Hepatocyte (in vitro differentiated cells): Measurements from ENCODE around the gene FAM111A. TPM values are rescaled to one million over a fixed set of nuclear protein-coding genes. Genes with fewer than 3 reads are reported as not detected.

ENCODE experiments used
- DNase-seq: peaks from one replicate; pipeline ENCODE4 v3.0.0-alpha.2; 2016; ENCODE audit warnings: low spot score
- H2AFZ ChIP-seq: fragments of 200-600 bp; sonication (generic); 2 replicates; pipeline ENCODE4 v1.6.0; 2016; ENCODE audit warnings: antibody characterized with exemption, mild to moderate bottlenecking
- H3K27ac ChIP-seq: fragments of 200-600 bp; sonication (generic); 2 replicates; pipeline ENCODE4 v1.5.1; 2016; ENCODE audit warnings: mild to moderate bottlenecking
- H3K27me3 ChIP-seq: fragments of 200-600 bp; sonication (generic); 2 replicates; pipeline ENCODE4 v1.6.1; 2016
- H3K36me3 ChIP-seq: fragments of 200-600 bp; sonication (generic); replicated peaks from 2 replicates; pipeline ENCODE4 v1.5.1; 2016; ENCODE audit warnings: low read depth; ENCODE audit not compliant: insufficient read depth
- H3K4me1 ChIP-seq: fragments of 200-600 bp; sonication (generic); 2 replicates; pipeline ENCODE4 v1.5.1; 2016; ENCODE audit warnings: mild to moderate bottlenecking, moderate library complexity; ENCODE audit not compliant: insufficient read depth
- H3K4me2 ChIP-seq: fragments of 200-600 bp; sonication (generic); 2 replicates; pipeline ENCODE4 v1.6.0; 2016
- H3K4me3 ChIP-seq: fragments of 200-600 bp; sonication (generic); 2 replicates; pipeline ENCODE4 v1.5.1; 2016; ENCODE audit warnings: mild to moderate bottlenecking
- H3K79me2 ChIP-seq: fragments of 200-600 bp; sonication (generic); 2 replicates; pipeline ENCODE4 v1.6.0; 2017; ENCODE audit warnings: mild to moderate bottlenecking
- H3K9me2 ChIP-seq: fragments of 200-600 bp; sonication (generic); replicated peaks from 2 replicates; pipeline ENCODE4 v1.6.0; 2017; ENCODE audit warnings: mild to moderate bottlenecking; ENCODE audit not compliant: insufficient read depth
- H3K9me3 ChIP-seq: fragments of 200-600 bp; sonication (generic); 2 replicates; pipeline ENCODE4 v1.5.1; 2016; ENCODE audit warnings: low read depth, mild to moderate bottlenecking
- H4K20me1 ChIP-seq: fragments of 200-600 bp; sonication (generic); 2 replicates; pipeline ENCODE4 v1.6.0; 2016; ENCODE audit warnings: mild to moderate bottlenecking; ENCODE audit not compliant: insufficient read depth, poor library complexity, severe bottlenecking
- EZH2 ChIP-seq: fragments of 200-600 bp; sonication (generic); IDR thresholded peaks from 2 replicates; pipeline ENCODE4 v1.6.1; 2016; ENCODE audit warnings: antibody characterized with exemption, mild to moderate bottlenecking, borderline replicate concordance
- EZH2phosphoT487 ChIP-seq: fragments of 200-600 bp; sonication (generic); IDR thresholded peaks from one replicate; pipeline ENCODE4 v1.6.1; 2018; ENCODE audit warnings: antibody characterized with exemption, mild to moderate bottlenecking, low read depth, moderate library complexity; ENCODE audit not compliant: unreplicated experiment, severe bottlenecking
- WGBS: methylation state at CpG from one replicate; pipeline ENCODE4 v1.1.6; 2016; ENCODE audit warnings: low lambda C conversion rate; ENCODE audit errors: missing lambda C conversion rate; 5-methylcytosine and 5-hydroxymethylcytosine counted together
- polyA plus RNA-seq: library from polyadenylated mRNA; unstranded; fragments of >200 nt; fragmentation: Nextera tagmentation; extraction: Ambion mirVana; gene quantifications from 2 replicates; pipeline ENCODE4 v1.2.1, GENCODE V29; 2016
- total RNA-seq: library from RNA; depleted of rRNA; stranded (reverse); fragments of >200 nt; gene quantifications from 2 replicates; pipeline ENCODE4 v1.2.3, GENCODE V29; 2014
- TF ChIP-seq, protein P1 (sequence below): fragments of 200-600 bp; sonication (generic); IDR thresholded peaks from 2 replicates; pipeline ENCODE4 v1.5.1; 2016; ENCODE audit warnings: antibody characterized with exemption, mild to moderate bottlenecking; ENCODE audit not compliant: poor library complexity

FAM111A gene
- total and polyA plus RNA-seq, 2 experiments from 2014 or later, result 20.0 to 43.2 TPM

DNA sequence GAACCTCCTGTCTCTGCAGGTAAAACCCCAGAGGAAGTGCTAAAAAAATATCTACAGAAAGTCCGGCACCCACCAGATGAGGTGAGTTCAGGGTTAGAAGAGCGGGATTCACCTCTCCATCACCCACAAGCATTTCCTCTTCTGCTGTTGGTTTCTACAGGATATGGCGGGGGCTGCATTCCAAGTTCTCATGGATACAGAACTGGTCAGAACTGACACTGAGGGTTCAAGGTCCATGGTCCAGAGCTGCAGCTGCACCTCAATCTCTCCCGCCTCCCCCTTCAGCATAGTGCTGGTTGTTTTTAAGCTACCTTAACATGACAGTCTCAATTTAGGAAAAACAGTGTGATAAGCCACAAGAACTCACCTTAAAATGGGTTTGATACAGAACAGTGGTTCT is 48.4 kb downstream of the FAM111A start:
- no peak overlapping the region for H2AFZ ChIP-seq
- 84% methylated on average over 4 of the region's 4 CpGs for WGBS
- no peaks in the 10 kb centered on the region for H3K36me3 ChIP-seq
- no peak overlapping the region for H3K4me3 ChIP-seq
- H3K4me1 ChIP-seq, result peaks cover 15% of the 10 kb centered on the region
- H3K4me2 ChIP-seq, result no peak overlapping the region
- no peaks in the 10 kb centered on the region for H3K27me3 ChIP-seq
- no peaks in the 10 kb centered on the region for H3K9me3 ChIP-seq
- TF ChIP-seq, protein P1, sequence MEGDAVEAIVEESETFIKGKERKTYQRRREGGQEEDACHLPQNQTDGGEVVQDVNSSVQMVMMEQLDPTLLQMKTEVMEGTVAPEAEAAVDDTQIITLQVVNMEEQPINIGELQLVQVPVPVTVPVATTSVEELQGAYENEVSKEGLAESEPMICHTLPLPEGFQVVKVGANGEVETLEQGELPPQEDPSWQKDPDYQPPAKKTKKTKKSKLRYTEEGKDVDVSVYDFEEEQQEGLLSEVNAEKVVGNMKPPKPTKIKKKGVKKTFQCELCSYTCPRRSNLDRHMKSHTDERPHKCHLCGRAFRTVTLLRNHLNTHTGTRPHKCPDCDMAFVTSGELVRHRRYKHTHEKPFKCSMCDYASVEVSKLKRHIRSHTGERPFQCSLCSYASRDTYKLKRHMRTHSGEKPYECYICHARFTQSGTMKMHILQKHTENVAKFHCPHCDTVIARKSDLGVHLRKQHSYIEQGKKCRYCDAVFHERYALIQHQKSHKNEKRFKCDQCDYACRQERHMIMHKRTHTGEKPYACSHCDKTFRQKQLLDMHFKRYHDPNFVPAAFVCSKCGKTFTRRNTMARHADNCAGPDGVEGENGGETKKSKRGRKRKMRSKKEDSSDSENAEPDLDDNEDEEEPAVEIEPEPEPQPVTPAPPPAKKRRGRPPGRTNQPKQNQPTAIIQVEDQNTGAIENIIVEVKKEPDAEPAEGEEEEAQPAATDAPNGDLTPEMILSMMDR, result no peak
- TF ChIP-seq EZH2, result no peak
- TF ChIP-seq EZH2phosphoT487, result no peak
- peak; percentile 27 for DNase-seq
- H3K79me2 ChIP-seq, result peaks cover 23% of the 10 kb centered on the region
- H3K27ac ChIP-seq, result no peak overlapping the region
- H4K20me1 ChIP-seq, result no peaks in the 10 kb centered on the region
- H3K9me2 ChIP-seq, result no peaks in the 10 kb centered on the region

DNA sequence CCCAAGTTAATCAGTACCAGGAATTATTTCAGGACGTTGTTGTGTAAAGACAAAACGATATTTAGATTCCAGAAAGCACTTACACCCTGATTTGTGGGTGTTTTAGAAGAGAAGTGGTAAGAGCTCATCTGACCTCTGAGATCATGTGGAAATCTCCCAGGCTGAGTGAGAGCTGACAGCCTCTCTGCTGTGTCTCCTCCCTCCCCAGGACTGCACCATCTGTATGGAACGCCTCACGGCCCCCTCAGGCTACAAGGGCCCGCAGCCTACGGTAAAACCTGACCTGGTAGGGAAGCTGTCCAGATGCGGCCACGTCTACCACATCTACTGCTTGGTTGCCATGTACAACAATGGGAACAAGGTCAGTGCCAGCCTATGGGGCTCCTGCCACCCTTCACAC is 49.2 kb downstream of the FAM111A start:
- DNase-seq, result no peak
- no peaks in the 10 kb centered on the region for H3K9me3 ChIP-seq
- no peaks in the 10 kb centered on the region for H4K20me1 ChIP-seq
- H3K4me3 ChIP-seq, result no peak overlapping the region
- no peaks in the 10 kb centered on the region for H3K27me3 ChIP-seq
- no peaks in the 10 kb centered on the region for H3K9me2 ChIP-seq
- H3K27ac ChIP-seq, result no peak overlapping the region
- peaks cover 10% of the 10 kb centered on the region for H3K4me1 ChIP-seq
- no peak for TF ChIP-seq EZH2phosphoT487
- TF ChIP-seq EZH2, result no peak
- TF ChIP-seq, protein P1, result no peak
- no peak overlapping the region for H2AFZ ChIP-seq
- H3K4me2 ChIP-seq, result no peak overlapping the region
- H3K79me2 ChIP-seq, result peaks cover 19% of the 10 kb centered on the region
- H3K36me3 ChIP-seq, result peaks cover 4% of the 10 kb centered on the region
- WGBS, result 94% methylated on average over 8 of the region's 8 CpGs

DNA sequence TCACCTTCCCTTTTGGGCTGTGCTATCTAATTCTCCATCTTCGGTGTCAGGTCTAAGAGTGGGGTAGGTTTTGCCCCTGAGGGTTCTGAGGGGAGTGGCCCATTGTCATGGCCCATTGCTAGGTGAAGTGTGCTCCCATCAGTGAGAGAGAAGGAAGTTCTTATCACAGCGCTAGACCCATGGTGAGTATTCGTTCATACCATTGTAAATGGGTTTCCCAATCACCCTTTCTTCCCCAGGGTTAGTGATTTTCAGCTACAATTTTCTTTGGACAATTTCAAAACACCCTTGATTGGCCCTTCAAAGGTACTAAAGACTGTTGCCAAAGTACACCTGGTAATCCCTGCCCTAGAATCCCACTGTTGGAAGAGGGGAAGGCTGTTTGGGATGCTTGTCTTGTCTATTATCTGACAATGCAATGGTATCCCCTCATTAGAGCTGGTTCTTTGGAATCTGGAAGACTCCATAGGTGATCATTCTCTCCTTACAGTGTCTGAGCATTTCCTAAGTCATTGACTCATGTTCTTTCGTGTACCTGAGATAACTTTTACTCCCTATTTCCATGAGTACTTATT is 49.9 kb downstream of the FAM111A start:
- no peaks in the 10 kb centered on the region for H4K20me1 ChIP-seq
- no peak overlapping the region for H3K27ac ChIP-seq
- H3K36me3 ChIP-seq, result peaks cover 5% of the 10 kb centered on the region
- H3K4me3 ChIP-seq, result no peak overlapping the region
- H3K79me2 ChIP-seq, result peaks cover 12% of the 10 kb centered on the region
- no peak for DNase-seq
- TF ChIP-seq, protein P1, result no peak
- no peak for TF ChIP-seq EZH2
- no peak for TF ChIP-seq EZH2phosphoT487
- WGBS, result 95% methylated on average over 4 of the region's 4 CpGs
- no peaks in the 10 kb centered on the region for H3K9me3 ChIP-seq
- no peaks in the 10 kb centered on the region for H3K27me3 ChIP-seq
- no peak overlapping the region for H2AFZ ChIP-seq
- no peak overlapping the region for H3K4me2 ChIP-seq
- no peaks in the 10 kb centered on the region for H3K9me2 ChIP-seq
- peaks cover 5% of the 10 kb centered on the region for H3K4me1 ChIP-seq
